Right lung (tissue), 5 donors: ENCODE results near the gene MRPL14. TPM values are rescaled to one million over a fixed set of nuclear protein-coding genes. Genes with fewer than 3 reads are reported as not detected.
"Not testable (repeated sequence)": the region's sequence is repeated elsewhere in the genome, so short reads cannot be mapped to it uniquely, and the experiment has no call there.

Source experiments
- DNase-seq, 2 donors: peaks; one replicate each; pipeline ENCODE4 v3.0.0-alpha.2; 2013
- polyA plus RNA-seq, 5 donors: library from polyadenylated mRNA; unstranded; fragments of 120-200 nt; gene quantifications; one replicate each; pipeline versions ENCODE4 v1.2.1 to v1.2.3, GENCODE V29; 2013; ENCODE audit warnings: inconsistent platforms in 1 of 5, low replicate concordance in 1 of 5; ENCODE audit not compliant: insufficient read length in 5 of 5, insufficient read depth in 1 of 5

Gene MRPL14
- polyA plus RNA-seq, 5 donors: 28.3 to 43.0 (median 37.2) TPM

GRCh38 chr6:44151348-44152108, 24.3 kb upstream of the MRPL14 start:
- peak; percentile 50 to 58 for DNase-seq

DNA sequence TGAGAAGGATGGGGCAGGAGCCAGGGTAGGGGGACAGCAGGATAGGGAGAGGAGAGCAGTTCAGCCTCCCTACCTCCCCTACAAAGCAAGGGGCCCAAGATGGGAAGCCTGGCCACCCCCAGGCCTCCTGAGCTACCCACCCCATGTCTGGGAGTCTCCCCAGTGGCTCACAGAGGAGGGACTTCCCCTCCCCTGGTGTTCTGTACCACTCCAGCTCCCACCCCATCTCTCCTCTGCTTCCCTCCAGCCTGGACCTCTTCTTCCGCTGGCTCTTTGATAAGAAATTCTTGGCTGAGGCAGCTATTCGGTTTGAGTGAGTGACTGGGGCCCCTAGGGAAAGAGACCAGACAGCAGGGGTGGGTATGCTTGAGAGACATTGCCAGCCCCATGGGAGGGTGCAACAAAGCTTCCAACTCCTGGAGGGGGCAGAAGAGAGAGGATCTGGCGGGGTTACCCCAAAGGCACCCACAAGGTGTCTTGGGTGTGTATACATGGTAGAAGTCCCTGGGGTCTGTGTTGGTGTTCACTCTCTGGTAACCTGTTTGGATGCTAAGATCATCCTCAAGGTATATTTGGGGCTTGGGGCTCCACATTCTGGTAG, 23.2 kb upstream of the MRPL14 start:
- DNase-seq: no peak

- DNase-seq: no peak
Observed at GRCh38 chr6:44149369-44150012, 22.2 kb upstream of the MRPL14 start.

- no peak for DNase-seq
Observed at GRCh38 chr6:44148306-44148705, 21.1 kb upstream of the MRPL14 start.

GRCh38 chr6:44147256-44147655, 20.0 kb upstream of the MRPL14 start:
- DNase-seq: no peak

DNA sequence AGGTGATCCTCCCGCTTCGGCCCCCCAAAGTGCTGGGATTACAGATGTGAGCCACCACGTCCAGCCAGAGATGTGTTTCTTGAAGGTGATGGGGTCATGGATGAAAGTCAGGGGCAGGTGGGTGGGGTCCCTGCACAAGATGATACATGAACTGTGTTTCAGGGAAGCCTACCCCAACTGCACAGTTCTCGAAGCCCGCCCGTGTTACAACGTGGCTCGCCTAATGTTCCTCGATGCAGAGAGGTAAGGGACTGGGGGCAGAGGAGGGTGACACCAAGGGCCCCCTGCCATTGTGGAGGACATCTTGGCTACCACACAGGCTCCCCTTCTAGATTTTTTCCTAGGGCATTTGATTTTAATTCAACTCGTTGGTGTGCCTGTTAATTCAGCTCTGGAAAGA, 19.4 kb upstream of the MRPL14 start:
- DNase-seq: no peak

- DNase-seq: no peak
Observed at GRCh38 chr6:44145839-44146238, 18.6 kb upstream of the MRPL14 start.

- not testable (repeated sequence) for DNase-seq
Observed at GRCh38 chr6:44144536-44144935, 17.3 kb upstream of the MRPL14 start.

DNA sequence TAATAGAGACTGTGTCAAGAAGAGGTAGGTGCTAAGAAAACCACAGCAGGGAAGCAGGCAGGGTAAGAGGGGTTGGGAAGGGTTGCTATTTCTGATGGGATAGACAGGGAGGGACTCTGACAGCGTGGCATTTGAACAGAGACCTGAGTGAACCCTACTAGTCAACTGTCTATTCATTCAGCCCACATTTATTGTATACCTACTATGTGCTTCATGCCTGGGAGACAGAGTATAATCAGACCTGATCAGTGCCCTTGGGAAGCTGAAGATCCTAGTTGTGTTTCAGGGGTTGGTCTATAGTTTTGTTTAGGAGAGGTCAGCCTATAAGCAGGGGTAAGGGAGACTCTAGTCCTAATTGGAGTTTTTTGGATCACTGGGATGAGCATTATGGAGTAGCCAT, 16.5 kb upstream of the MRPL14 start:
- no peak for DNase-seq

DNA sequence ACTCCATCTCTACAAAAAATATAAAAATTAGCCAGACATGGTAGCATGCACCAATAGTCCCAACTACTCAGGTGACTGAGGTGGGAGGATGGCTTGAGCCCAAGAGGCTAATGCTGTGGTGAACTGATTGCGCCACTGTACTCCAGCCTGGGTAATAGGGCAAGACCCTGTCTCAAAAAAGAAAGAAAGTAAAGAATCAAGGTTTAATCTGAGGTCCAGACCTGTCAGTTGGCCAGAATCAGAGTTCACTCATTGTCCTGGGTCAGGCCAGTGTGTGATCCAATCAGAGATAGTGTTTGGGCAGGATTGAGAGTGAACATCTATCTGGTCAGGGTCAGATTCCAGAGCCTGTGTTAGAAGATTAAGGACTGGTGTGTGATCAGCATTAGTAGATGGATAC, 15.6 kb upstream of the MRPL14 start:
- no peak for DNase-seq

DNA sequence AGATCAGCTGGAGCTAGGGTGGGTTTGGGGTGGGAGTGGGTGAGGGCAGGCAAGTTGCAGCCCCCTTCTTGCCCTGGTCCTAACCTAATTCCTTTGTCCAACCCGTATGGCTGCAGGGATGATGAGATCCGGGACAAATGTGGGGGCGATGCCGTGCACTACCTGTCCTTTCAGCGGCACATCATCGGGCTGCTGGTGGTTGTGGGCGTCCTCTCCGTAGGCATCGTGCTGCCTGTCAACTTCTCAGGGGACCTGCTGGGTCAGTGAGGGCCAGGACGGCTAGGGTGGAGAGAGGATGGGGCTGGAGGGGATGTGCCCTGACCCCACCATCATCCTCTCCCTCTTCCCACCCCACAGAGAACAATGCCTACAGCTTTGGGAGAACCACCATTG, 12.1 kb upstream of the MRPL14 start:
- no peak for DNase-seq

GRCh38 chr6:44138717-44139350, 11.6 kb upstream of the MRPL14 start:
- DNase-seq: no peak

DNA sequence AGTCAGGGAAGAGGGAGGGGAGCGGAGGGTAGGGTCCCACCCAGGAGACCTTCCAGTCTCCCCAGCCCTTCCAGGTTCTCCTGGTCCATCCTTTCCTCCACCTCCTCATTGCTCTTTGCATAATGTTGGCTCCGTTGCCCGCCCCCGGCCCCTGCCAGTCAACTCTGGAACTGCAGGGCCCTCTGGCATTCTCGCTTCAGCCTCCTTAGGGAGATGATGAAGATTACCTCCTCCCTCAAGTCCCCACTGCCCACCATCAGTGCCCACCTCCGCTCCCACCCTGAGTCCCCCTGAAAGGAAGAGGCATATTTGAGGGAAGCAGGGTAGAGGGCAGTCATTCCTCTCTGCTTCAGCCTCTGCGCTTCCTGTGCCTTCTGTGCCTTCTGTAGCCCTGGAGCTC, 8.6 kb upstream of the MRPL14 start:
- no peak for DNase-seq

- peak in 1 of 2 donors; percentile 42 for DNase-seq
Observed at GRCh38 chr6:44135173-44135758, 8.0 kb upstream of the MRPL14 start.

DNA sequence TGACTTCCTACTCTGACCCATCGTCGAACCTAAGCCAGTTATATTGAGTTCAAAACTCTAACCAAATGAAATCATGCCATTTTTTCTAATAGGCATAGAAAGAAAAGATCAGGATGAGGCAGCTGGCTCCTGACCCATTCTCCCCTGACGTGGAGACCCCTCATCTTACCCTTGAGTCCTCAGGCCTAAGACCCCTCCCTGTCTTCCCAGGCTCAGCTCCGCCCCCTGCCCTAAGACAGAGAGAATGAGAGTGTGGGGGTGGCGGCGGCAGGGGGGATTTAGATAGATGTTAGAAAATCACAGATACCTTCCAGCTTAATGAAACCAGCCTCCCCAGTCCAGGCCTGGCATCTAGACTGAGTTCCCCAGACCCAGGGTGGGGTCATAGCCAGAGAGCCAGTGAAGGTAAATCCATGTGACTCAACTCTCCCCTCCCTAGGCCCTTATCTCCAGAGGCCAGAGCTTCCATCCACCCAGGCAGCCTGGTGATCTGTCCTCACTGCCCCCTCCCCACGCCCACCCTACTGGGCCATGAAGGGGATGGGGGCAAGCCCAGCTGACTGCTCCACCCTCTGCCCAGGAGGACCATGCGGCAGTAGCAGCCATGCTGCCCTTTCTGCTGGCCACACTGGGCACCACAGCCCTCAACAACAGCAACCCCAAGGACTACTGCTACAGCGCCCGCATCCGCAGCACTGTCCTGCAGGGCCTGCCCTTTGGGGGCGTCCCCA, 6.9 kb upstream of the MRPL14 start:
- DNase-seq: no peak

DNA sequence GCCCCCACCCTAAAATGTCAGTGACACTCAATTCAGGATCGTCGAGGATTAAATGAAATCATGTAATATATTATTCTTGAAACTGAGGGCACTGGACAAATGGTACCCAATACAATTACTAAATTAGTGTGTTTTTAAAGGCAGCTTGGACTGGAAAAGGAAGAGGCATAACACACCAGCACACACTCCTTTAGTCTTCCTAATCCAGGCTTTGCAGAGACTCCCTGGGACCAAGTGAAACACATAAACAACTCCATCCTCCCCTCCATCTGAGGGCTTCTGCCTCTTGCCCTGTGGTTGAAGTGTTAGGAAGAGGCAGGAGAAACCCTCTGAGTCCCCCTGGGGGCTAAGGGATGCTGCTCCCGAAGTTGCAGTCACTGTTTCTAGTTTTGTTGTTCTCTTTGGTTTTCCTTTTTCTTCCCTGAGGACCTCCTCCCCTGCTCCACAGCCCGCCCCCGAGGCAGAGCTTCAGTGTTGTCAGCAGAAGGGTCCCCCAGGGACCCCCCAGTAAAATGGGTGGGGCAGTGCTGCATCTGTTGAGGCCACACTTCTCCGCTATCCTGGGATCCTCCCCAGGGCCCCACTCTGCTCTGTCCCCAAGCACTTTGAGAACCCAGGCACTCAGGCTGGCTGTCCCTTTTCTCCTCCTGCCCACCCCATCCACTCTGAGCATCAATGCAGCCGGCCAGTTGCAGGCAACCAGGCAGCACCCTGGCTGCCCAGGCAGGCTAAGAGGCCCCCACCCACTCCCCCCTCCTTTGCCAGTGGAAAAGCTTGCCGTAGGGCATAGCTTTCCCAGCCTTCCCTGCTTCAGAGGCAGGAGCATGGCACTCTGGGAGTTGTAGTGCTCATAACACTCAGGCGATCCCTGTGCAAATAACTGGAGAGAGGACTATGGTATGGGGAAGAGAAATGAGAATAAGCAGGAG, 6.0 kb upstream of the MRPL14 start:
- DNase-seq: peak; percentile 45 to 47

DNA sequence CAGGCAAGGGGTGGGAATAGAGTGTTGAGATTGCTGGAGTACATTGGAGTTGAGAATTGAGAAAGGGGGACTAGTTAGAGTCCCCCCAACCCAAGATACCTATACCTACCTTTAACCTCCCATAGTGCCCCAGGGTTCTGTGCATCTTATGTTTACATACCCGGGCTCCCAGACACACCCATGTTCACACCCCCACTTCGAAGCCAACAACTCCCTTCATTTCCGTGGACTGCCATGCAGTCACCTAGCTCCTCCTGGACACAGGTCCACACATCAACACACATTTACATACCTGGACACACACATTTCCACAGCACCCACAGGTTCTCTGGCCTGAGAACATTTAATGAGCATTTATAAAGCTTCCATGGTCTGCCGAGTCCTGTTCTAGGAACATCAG, 5.2 kb upstream of the MRPL14 start:
- no peak for DNase-seq

DNA sequence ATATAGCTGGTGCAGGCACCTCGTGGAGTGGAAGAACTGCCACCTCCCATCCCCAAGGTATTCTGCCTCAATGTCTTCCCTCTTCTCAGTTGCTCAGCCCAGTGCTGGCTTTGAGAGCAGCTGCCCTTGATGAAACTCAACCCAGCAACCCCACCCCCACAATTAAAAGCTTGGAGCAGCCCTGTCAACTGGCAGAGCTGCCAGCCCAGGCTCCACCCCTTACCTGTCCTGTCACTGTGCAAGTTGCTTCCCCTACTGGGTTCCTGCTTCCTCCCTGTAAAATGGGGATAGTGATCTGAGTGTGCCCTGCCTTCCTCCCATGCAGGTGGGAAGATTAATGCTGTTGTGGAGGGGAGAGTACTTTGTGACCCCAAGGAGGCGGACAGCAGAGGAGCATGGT, 4.6 kb upstream of the MRPL14 start:
- no peak for DNase-seq

GRCh38 chr6:44129841-44130322, 2.6 kb upstream of the MRPL14 start:
- DNase-seq: no peak
